HEK293T (cell line): ENCODE measurements around the gene CD37.

Experiments used
- CTCF ChIA-PET: fragments of 350-600 bp; formaldehyde crosslinking; extraction: SDS; loops from one replicate; lab custom pipeline; 2021; ENCODE audit warnings: antibody characterized with exemption, inconsistent platforms; lab: Yijun Ruan, JAX
- POLR2A ChIA-PET: fragments of 350-600 bp; formaldehyde crosslinking; extraction: SDS; loops from one replicate; lab custom pipeline; 2020; ENCODE audit warnings: antibody characterized with exemption, inconsistent platforms; lab: Yijun Ruan, JAX
- DNase-seq: peaks from one replicate; pipeline ENCODE4 v3.0.0; 2012; ENCODE audit warnings: mixed read lengths; ENCODE audit errors: extremely low spot score
- ARNT ChIP-seq: fragments of 450-650 bp; IDR thresholded peaks from 2 replicates; pipeline ENCODE4 v1.6.1; 2017; ENCODE audit warnings: mild to moderate bottlenecking
- BHLHE40 ChIP-seq: fragments of 450-650 bp; IDR thresholded peaks from 2 replicates; pipeline ENCODE4 v1.6.1; 2016; ENCODE audit warnings: mild to moderate bottlenecking, moderate library complexity, borderline replicate concordance
- CTBP1 ChIP-seq: fragments of 450-650 bp; IDR thresholded peaks from 2 replicates; pipeline ENCODE4 v1.6.1; 2016; ENCODE audit warnings: borderline replicate concordance
- ELF4 ChIP-seq: fragments of 450-650 bp; IDR thresholded peaks from 2 replicates; pipeline ENCODE4 v1.6.1; 2017; ENCODE audit warnings: antibody characterized with exemption
- FOXA1 ChIP-seq: fragments of 450-650 bp; IDR thresholded peaks from 2 replicates; pipeline ENCODE4 v1.6.1; 2016; ENCODE audit warnings: mild to moderate bottlenecking
- FOXK2 ChIP-seq: fragments of 450-650 bp; IDR thresholded peaks from 2 replicates; pipeline ENCODE4 v1.6.1; 2016; ENCODE audit warnings: mild to moderate bottlenecking
- FOXM1 ChIP-seq: fragments of 450-650 bp; IDR thresholded peaks from 2 replicates; pipeline ENCODE4 v1.6.1; 2017; ENCODE audit warnings: mild to moderate bottlenecking, borderline replicate concordance
- HDGF ChIP-seq: fragments of 450-650 bp; IDR thresholded peaks from 2 replicates; pipeline ENCODE4 v1.6.1; 2017; ENCODE audit warnings: antibody characterized with exemption, borderline replicate concordance
- L3MBTL2 ChIP-seq: fragments of 450-650 bp; conservative IDR thresholded peaks from 2 replicates; pipeline ENCODE4 v1.6.1; 2016; ENCODE audit warnings: mild to moderate bottlenecking
- LEF1 ChIP-seq: fragments of 450-650 bp; IDR thresholded peaks from 2 replicates; pipeline ENCODE4 v1.6.1; 2017; ENCODE audit warnings: mild to moderate bottlenecking, borderline replicate concordance
- NFRKB ChIP-seq: fragments of 450-650 bp; IDR thresholded peaks from 2 replicates; pipeline ENCODE4 v1.6.1; 2016; ENCODE audit warnings: mild to moderate bottlenecking, moderate library complexity
- PKNOX1 ChIP-seq: fragments of 450-650 bp; IDR thresholded peaks from 2 replicates; pipeline ENCODE4 v1.6.1; 2016
- SP1 ChIP-seq: fragments of 450-650 bp; IDR thresholded peaks from 2 replicates; pipeline ENCODE4 v1.6.1; 2017
- SUZ12 ChIP-seq: fragments of 450-650 bp; IDR thresholded peaks from 2 replicates; pipeline ENCODE4 v1.6.1; 2016; ENCODE audit warnings: mild to moderate bottlenecking
- TARDBP ChIP-seq: fragments of 450-650 bp; IDR thresholded peaks from 2 replicates; pipeline ENCODE4 v1.6.1; 2016
- ZNF384 ChIP-seq: fragments of 450-650 bp; IDR thresholded peaks from 2 replicates; pipeline ENCODE4 v1.6.1; 2016

Gene CD37

DNA sequence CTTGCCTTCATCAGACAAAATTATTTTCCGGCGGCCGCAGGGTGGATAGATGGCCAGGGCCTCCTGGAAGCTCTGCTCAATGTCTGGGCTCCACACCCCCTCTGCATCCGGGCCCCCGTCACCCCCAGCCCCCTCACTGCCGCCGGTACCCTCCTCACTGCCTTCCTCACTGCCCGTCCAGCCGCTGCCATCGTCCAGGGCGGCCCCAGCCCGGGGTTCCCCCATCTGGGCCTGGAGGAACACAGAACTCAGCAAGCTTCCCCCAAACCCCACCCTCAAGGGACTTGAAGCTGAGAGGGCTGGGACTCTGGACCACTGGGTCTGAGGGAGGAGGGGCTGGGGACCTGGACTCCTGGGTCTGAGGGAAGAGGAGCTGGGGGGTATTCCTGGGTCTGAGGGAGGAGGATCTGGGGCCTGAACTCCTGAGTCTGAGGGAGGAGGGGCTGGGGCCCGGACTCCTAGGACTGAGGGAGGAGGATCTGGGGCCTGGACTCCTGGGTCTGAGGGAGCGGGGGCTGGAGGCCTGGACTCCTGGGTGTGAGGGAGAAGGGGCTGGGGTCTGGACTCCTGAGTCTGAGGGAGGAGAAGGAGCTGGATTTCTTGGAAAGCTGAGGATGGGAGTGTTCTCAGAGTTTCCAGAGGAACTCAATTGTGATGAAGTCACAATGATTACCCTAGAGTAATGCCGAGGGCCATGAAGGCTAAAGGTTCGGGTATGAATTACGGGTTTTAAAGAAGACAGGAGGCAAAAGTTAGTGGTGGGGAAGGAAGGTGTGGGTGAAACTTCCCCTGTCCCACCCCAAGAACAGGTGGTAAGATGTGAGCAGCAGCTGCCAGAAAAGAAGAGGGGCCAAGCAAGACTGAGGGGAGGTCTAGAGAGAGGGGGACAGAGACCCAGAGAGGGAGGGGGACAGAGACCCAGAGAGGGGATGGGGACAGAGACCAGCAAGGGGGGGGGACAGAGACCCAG is 24.9 kb downstream of the CD37 start:
- DNase-seq = no peak
- TF ChIP-seq L3MBTL2 (no peak), FOXK2 (no peak), TARDBP (no peak), PKNOX1 (no peak), ELF4 (no peak), SUZ12 (no peak), NFRKB (no peak), HDGF (no peak), FOXM1 (no peak), SP1 (no peak)
- ChIA-PET POLR2A (interaction anchor here (1.5 to 1.7 kb wide), 2 partner anchors 25 to 92 kb away, joined by 3 to 5 read pairs; partner anchors contain the start of genes CD37 and PIH1D1), CTCF (interaction anchor here (0.7 kb wide), 1 partner anchor 92 kb away, joined by 3 read pairs; no protein-coding TSS in a partner anchor)

GRCh38 chr19:49361438-49362047 is 26.3 kb downstream of the CD37 start:
- DNase-seq = peak; percentile 69
- ChIA-PET CTCF (no interaction called here), POLR2A (interaction anchor here (0.9 to 1.7 kb wide), 4 partner anchors 42 to 134 kb away, joined by 3 to 5 read pairs (median 4); partner anchors contain the start of genes ALDH16A1, PIH1D1 and RPS11)
- TF ChIP-seq BHLHE40 (no peak), FOXK2 (no peak), SUZ12 (no peak), PKNOX1 (no peak), FOXA1 (no peak), ELF4 (no peak), L3MBTL2 (no peak), LEF1 (no peak), ZNF384 (no peak), HDGF (no peak), FOXM1 (no peak), SP1 (no peak), ARNT (no peak), NFRKB (no peak), TARDBP (no peak), CTBP1 (no peak)

GRCh38 chr19:49362048-49362928 is 27.1 kb downstream of the CD37 start, which contains the start of gene TEAD2:
Gene TEAD2, minus strand, starts transcription at chr19:49362416. Its CDS starts 2,341 bp downstream, at chr19:49360075.
- TF ChIP-seq BHLHE40 (no peak), ZNF384 (peak; percentile 86), SUZ12 (no peak), LEF1 (no peak), CTBP1 (no peak), FOXK2 (no peak), FOXA1 (no peak), ARNT (no peak)
- CTCF ChIA-PET = interaction anchor here (0.7 to 0.9 kb wide), 2 partner anchors 31 to 42 kb away, joined by 3 to 4 read pairs; no protein-coding TSS in a partner anchor
- POLR2A ChIA-PET = interaction anchor here (1.0 to 1.7 kb wide), 2 partner anchors 91 to 134 kb away, joined by 3 to 4 read pairs; partner anchors contain the start of genes ALDH16A1 and RPS11
- DNase-seq = peak; percentile 67

DNA sequence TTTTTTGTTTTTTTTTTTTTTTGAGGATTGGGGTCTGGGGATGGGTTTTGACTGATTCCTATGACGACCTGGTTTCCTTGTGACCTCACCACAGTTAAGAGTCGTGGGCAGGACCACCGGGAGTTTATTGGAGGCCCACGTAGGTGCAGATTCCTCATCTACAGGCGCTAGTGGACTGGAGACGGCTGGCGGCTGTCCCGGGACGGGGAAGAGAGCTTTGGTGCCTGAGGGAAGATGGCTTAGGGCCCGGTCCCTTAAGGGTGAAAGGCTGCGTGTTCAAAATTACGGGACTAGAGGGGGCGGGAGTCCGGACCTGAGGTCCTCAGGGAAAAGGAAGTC is 27.7 kb downstream of the CD37 start:
- ChIA-PET POLR2A (interaction anchor here (1.0 to 1.7 kb wide), 3 partner anchors 13 to 133 kb away, joined by 3 to 4 read pairs (median 4); partner anchors contain the start of genes ALDH16A1 and RPS11), CTCF (interaction anchor here (0.9 kb wide), 1 partner anchor 32 kb away, joined by 3 read pairs; no protein-coding TSS in a partner anchor)
- DNase-seq = peak; percentile 44
- TF ChIP-seq FOXK2 = no peak
- TF ChIP-seq PKNOX1 = no peak
- TF ChIP-seq NFRKB = no peak
- TF ChIP-seq HDGF = no peak
- TF ChIP-seq TARDBP = no peak
- TF ChIP-seq LEF1 = no peak
- peak; percentile 22; the same call in 1 of the 2 replicates for TF ChIP-seq CTBP1
